A549 (cell line): Measurements from ENCODE around the gene NOP53. TPM values are rescaled to one million over a fixed set of nuclear protein-coding genes. Genes with fewer than 3 reads are reported as not detected.

Experiments
- ATAC-seq, 2 experiments: fragments of 200-7000 bp in 1 of 2; fragments of >200 bp in 1 of 2; cut with Nextera tagmentation in 1 of 2; cut with Tn5 transposase in 1 of 2; 3 replicates each; pipeline versions ENCODE4 v1.8.0 to v1.9.1; 2018 to 2020; ENCODE audit warnings: mild to moderate bottlenecking in 1 of 2, moderate library complexity in 1 of 2
- CTCF ChIA-PET: fragments of 300-600 bp; sonication (Branson Sonifier 250); formaldehyde crosslinking; extraction: SDS; loops from one replicate; lab custom pipeline; 2021; ENCODE audit warnings: antibody characterized with exemption, inconsistent platforms; lab: Yijun Ruan, JAX
- POLR2A ChIA-PET: fragments of 350-600 bp; formaldehyde crosslinking; extraction: SDS; loops from one replicate; lab custom pipeline; 2021; ENCODE audit warnings: antibody characterized with exemption, inconsistent platforms; lab: Yijun Ruan, JAX
- DNase-seq, 2 experiments: peaks; one replicate each; pipeline versions ENCODE4 v3.0.0 to v3.0.0-alpha.2; 2011 to 2016; ENCODE audit warnings: low read depth in 1 of 2, low spot score in 1 of 2
- FAIRE-seq: peaks from 2 replicates; lab custom pipeline; 2011; peaks lifted over from hg19 to GRCh38; lab: Jason Lieb, UNC
- H3K27ac ChIP-seq, 2 experiments: fragments of >200 bp; sonication (Bioruptor Twin); formaldehyde crosslinking; 3 replicates each; pipeline ENCODE4 v1.5.1; 2016 to 2017
- H3K4me1 ChIP-seq: fragments of >200 bp; sonication (Bioruptor Twin); formaldehyde crosslinking; 3 replicates; pipeline ENCODE4 v1.6.1; 2016
- H3K4me2 ChIP-seq: fragments of >200 bp; sonication (Bioruptor Twin); formaldehyde crosslinking; 3 replicates; pipeline ENCODE4 v1.6.1; 2016
- H3K4me3 ChIP-seq: fragments of >200 bp; sonication (Bioruptor Twin); formaldehyde crosslinking; 3 replicates; pipeline ENCODE4 v1.5.1; 2016
- H3K9me3 ChIP-seq: fragments of >200 bp; sonication (Bioruptor Twin); formaldehyde crosslinking; 3 replicates; pipeline ENCODE4 v1.6.1; 2016
- ATOH8 ChIP-seq: fragments of 250-450 bp; sonication (Bioruptor Pico); IDR thresholded peaks from 2 replicates; pipeline ENCODE4 v1.5.0; 2020; ENCODE audit warnings: low read depth, mild to moderate bottlenecking, moderate library complexity
- BCL3 ChIP-seq: fragments of >200 bp; sonication (Bioruptor Twin); formaldehyde crosslinking; IDR thresholded peaks from 3 replicates; pipeline ENCODE4 v1.6.1; 2016
- BHLHE40 ChIP-seq: IDR thresholded peaks from 2 replicates; pipeline ENCODE4 v1.6.1; 2012; ENCODE audit warnings: low read depth, low read length, inconsistent platforms
- CHD2 ChIP-seq: fragments of 150-350 bp; IDR thresholded peaks from 2 replicates; pipeline ENCODE4 v1.6.1; 2014; ENCODE audit warnings: low read length; ENCODE audit not compliant: partially characterized antibody
- CTCF ChIP-seq: fragments of >200 bp; sonication (Bioruptor Twin); formaldehyde crosslinking; IDR thresholded peaks from 3 replicates; pipeline ENCODE4 v1.5.1; 2016
- E2F6 ChIP-seq: IDR thresholded peaks from 2 replicates; pipeline ENCODE4 v1.6.1; 2012; ENCODE audit warnings: low read depth, borderline replicate concordance
- EHF ChIP-seq: fragments of 250-450 bp; sonication (Bioruptor Pico); IDR thresholded peaks from 2 replicates; pipeline ENCODE4 v1.5.0; 2020; ENCODE audit warnings: mild to moderate bottlenecking
- FOSL2 ChIP-seq, 2 experiments: fragments of 450-650 bp in 1 of 2; fragments of >200 bp in 1 of 2; sonication (Bioruptor Twin) in 1 of 2; formaldehyde crosslinking; IDR thresholded peaks; 2 replicates each; pipeline versions ENCODE4 v1.5.0 to v1.6.1; 2016 to 2020; ENCODE audit warnings: mild to moderate bottlenecking in 1 of 2, moderate library complexity in 1 of 2
- GATA3 ChIP-seq: IDR thresholded peaks from 2 replicates; pipeline ENCODE4 v1.6.1; 2012; ENCODE audit warnings: borderline replicate concordance
- KDM1A ChIP-seq: fragments of 200-600 bp; sonication (generic); IDR thresholded peaks from 2 replicates; pipeline ENCODE4 v1.6.1; 2016; ENCODE audit warnings: low read depth, mild to moderate bottlenecking
- MAFK ChIP-seq: fragments of 450-650 bp; IDR thresholded peaks from 2 replicates; pipeline ENCODE4 v1.6.1; 2014; ENCODE audit not compliant: partially characterized antibody
- MAX ChIP-seq: IDR thresholded peaks from 2 replicates; pipeline ENCODE4 v1.6.1; 2012
- MYC ChIP-seq: IDR thresholded peaks from 2 replicates; pipeline ENCODE4 v1.6.1; 2012; ENCODE audit warnings: mild to moderate bottlenecking, inconsistent platforms, low read length, improper control_type of control experiment, borderline replicate concordance
- NPAS2 ChIP-seq: fragments of 250-450 bp; sonication (Bioruptor Pico); IDR thresholded peaks from 2 replicates; pipeline ENCODE4 v1.8.0; 2022; ENCODE audit warnings: mild to moderate bottlenecking, moderate library complexity, borderline replicate concordance
- PBX3 ChIP-seq: IDR thresholded peaks from 2 replicates; pipeline ENCODE4 v1.6.1; 2012
- POLR2AphosphoS2 ChIP-seq: conservative IDR thresholded peaks from 2 replicates; pipeline ENCODE4 v1.6.1; 2012; ENCODE audit warnings: low read length, improper control_type of control experiment, inconsistent platforms
- RAD21 ChIP-seq, 2 experiments: fragments of >200 bp in 1 of 2; sonication (Bioruptor Twin) in 1 of 2; formaldehyde crosslinking in 1 of 2; IDR thresholded peaks in 1 of 2; conservative IDR thresholded peaks in 1 of 2; 2 replicates in 1 of 2; 3 replicates in 1 of 2; pipeline ENCODE4 v1.6.1; 2012 to 2018; ENCODE audit warnings: inconsistent platforms in 1 of 2
- RARB ChIP-seq: fragments of 250-450 bp; sonication (Bioruptor Pico); IDR thresholded peaks from 2 replicates; pipeline ENCODE4 v1.8.0; 2021; ENCODE audit warnings: mild to moderate bottlenecking, moderate library complexity
- RFX5 ChIP-seq: fragments of 450-650 bp; IDR thresholded peaks from 2 replicates; pipeline ENCODE4 v1.7.1; 2014; ENCODE audit warnings: antibody characterized with exemption, mild to moderate bottlenecking, moderate library complexity
- SMC3 ChIP-seq: fragments of >200 bp; sonication (Bioruptor Twin); formaldehyde crosslinking; IDR thresholded peaks from 3 replicates; pipeline ENCODE4 v1.6.1; 2018; ENCODE audit warnings: inconsistent platforms
- TFCP2L1 ChIP-seq: fragments of 250-450 bp; sonication (Bioruptor Pico); IDR thresholded peaks from 2 replicates; pipeline ENCODE4 v1.5.0; 2021; ENCODE audit warnings: mild to moderate bottlenecking
- TP53 ChIP-seq: fragments of 250-450 bp; sonication (Bioruptor Pico); IDR thresholded peaks from 2 replicates; pipeline ENCODE4 v1.5.0; 2021; ENCODE audit warnings: mild to moderate bottlenecking, moderate library complexity
- ZFP36 ChIP-seq: fragments of 450-650 bp; IDR thresholded peaks from 2 replicates; pipeline ENCODE4 v1.6.1; 2014; ENCODE audit warnings: borderline replicate concordance; ENCODE audit not compliant: partially characterized antibody
- ZSCAN20 ChIP-seq: fragments of 250-450 bp; sonication (Bioruptor Pico); IDR thresholded peaks from 2 replicates; pipeline ENCODE4 v1.8.0; 2022; ENCODE audit warnings: mild to moderate bottlenecking, moderate library complexity
- WGBS: methylation state at CpG from one replicate; pipeline ENCODE4 v1.1.6; 2017; ENCODE audit errors: missing lambda C conversion rate; 5-methylcytosine and 5-hydroxymethylcytosine counted together
- polyA plus RNA-seq, 4 experiments: library from polyadenylated mRNA; depleted of rRNA in 3 of 4; stranded (reverse); fragments of >200 nt; fragmentation: RNase III in 1 of 4; extraction: RNeasy Plus Mini Kit Qiagen cat#74134 plus additional on column Dnase treatment in 1 of 4; gene quantifications; 2 replicates in 3 of 4; 3 replicates in 1 of 4; pipeline ENCODE4 v1.2.3, GENCODE V29; 2011 to 2017

Gene NOP53
- polyA plus RNA-seq, 2 of the 4 experiments (the other 2 are of a cell fraction): 135 to 182 TPM

- no peak overlapping the region for H3K4me2 ChIP-seq
- peak; percentile 58 to 74 for DNase-seq
- ATAC-seq: peak; percentile 66 to 85
- H3K9me3 ChIP-seq: no peaks in the 10 kb centered on the region
- no peak overlapping the region for H3K27ac ChIP-seq
- TF ChIP-seq SMC3: peak; percentile 72
- no peak for TF ChIP-seq KDM1A
- TF ChIP-seq CTCF: peak; percentile 83
- TF ChIP-seq RAD21 (conservative IDR thresholded peaks at IDR 0.05 in 1 of 2, IDR thresholded peaks at IDR 0.05 in 1 of 2): peak; percentile 61 to 84
- TF ChIP-seq BCL3: no peak
- TF ChIP-seq POLR2AphosphoS2: peak; percentile 78
- ChIA-PET CTCF (interaction anchor here (0.5 to 7.6 kb wide), 33 partner anchors 8 to 492 kb away, joined by 3 to 145 read pairs (median 5); partner anchors contain the start of genes CRX, EHD2, NOP53 and SELENOW), POLR2A (interaction anchor here (0.8 kb wide), 1 partner anchor 21 kb away, joined by 3 read pairs; the partner anchor contains the start of gene NOP53)
- FAIRE-seq: no peak
- no peaks in the 10 kb centered on the region for H3K4me1 ChIP-seq
- no peak overlapping the region for H3K4me3 ChIP-seq
- WGBS: 31% methylated on average over 19 of the region's 19 CpGs
Measured at GRCh38 chr19:47765523-47766358, 20.4 kb downstream of the NOP53 start.

- FAIRE-seq (no peak), DNase-seq (no peak), ATAC-seq (peak in 1 of 2 experiments; percentile 3; a peak in 1 of 6 replicates)
- ChIA-PET CTCF (interaction anchor here (0.9 to 7.6 kb wide), 21 partner anchors 7 to 330 kb away, joined by 3 to 145 read pairs (median 5); partner anchors contain the start of genes CRX, EHD2, NOP53 and SELENOW), POLR2A (no interaction called here)
- no peak overlapping the region for H3K4me3 ChIP-seq
- H3K9me3 ChIP-seq: no peaks in the 10 kb centered on the region
- no peak for TF ChIP-seq BHLHE40
- TF ChIP-seq ZSCAN20: no peak
- TF ChIP-seq CHD2: no peak
- TF ChIP-seq MYC: no peak
- no peak for TF ChIP-seq EHF (CRISPR knock-in tag)
- no peak for TF ChIP-seq MAFK
- TF ChIP-seq ZFP36: no peak
- no peak for TF ChIP-seq FOSL2 (IDR thresholded peaks at IDR 0.05)
- TF ChIP-seq FOSL2 (CRISPR knock-in tag; IDR thresholded peaks at IDR 0.05): no peak
- no peak for TF ChIP-seq RARB (CRISPR knock-in tag)
- TF ChIP-seq GATA3: no peak
- TF ChIP-seq NPAS2: no peak
- TF ChIP-seq RFX5: no peak
- no peak for TF ChIP-seq PBX3
- no peak for TF ChIP-seq TP53 (CRISPR knock-in tag)
- TF ChIP-seq TFCP2L1 (CRISPR knock-in tag): no peak
- no peak for TF ChIP-seq ATOH8 (CRISPR knock-in tag)
- no peak for TF ChIP-seq E2F6
- no peak for TF ChIP-seq MAX
- no peak for TF ChIP-seq POLR2AphosphoS2
- no peak overlapping the region for H3K4me2 ChIP-seq
- no peaks in the 10 kb centered on the region for H3K4me1 ChIP-seq
- H3K27ac ChIP-seq: no peak overlapping the region
- 60% methylated on average over 7 of the region's 7 CpGs for WGBS
Measured at GRCh38 chr19:47766359-47766620, 20.9 kb downstream of the NOP53 start.
